ENCODE data around the gene CST3.

- TF ChIP-seq POLR2A (IDR thresholded peaks at IDR 0.05; ENCODE audit: low read length) (no peak), RAD21 (conservative IDR thresholded peaks at IDR 0.05 in 1 of 2, IDR thresholded peaks at IDR 0.05 in 1 of 2) (no peak), CTCF (IDR thresholded peaks at IDR 0.05) (no peak), USF2 (IDR thresholded peaks at IDR 0.05) (no peak), CEBPB (IDR thresholded peaks at IDR 0.05) (no peak), POLR2AphosphoS2 (conservative IDR thresholded peaks at IDR 0.05; ENCODE audit: low read length) (no peak), KDM1A (IDR thresholded peaks at IDR 0.05; ENCODE audit: low read depth) (no peak), CHD4 (IDR thresholded peaks at IDR 0.05; ENCODE audit: borderline replicate concordance) (no peak), HOXA7 (CRISPR knock-in tag; IDR thresholded peaks at IDR 0.05) (no peak), CHD2 (IDR thresholded peaks at IDR 0.05; ENCODE audit: low read length, partially characterized antibody) (no peak)
- TF ChIP-seq, protein P1, sequence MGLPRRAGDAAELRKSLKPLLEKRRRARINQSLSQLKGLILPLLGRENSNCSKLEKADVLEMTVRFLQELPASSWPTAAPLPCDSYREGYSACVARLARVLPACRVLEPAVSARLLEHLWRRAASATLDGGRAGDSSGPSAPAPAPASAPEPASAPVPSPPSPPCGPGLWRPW (IDR thresholded peaks at IDR 0.05) = no peak
Observed at GRCh38 chr20:23663180-23663579, 25.4 kb upstream of the CST3 start.
